ENCODE results near the gene MRPS17. TPM values are rescaled to one million over a fixed set of nuclear protein-coding genes. Genes with fewer than 3 reads are reported as not detected.

The MRPS17 gene
- total RNA-seq, 4 donors from 2014 or later: 14.0 to 38.3 (median 22.0) TPM

DNA sequence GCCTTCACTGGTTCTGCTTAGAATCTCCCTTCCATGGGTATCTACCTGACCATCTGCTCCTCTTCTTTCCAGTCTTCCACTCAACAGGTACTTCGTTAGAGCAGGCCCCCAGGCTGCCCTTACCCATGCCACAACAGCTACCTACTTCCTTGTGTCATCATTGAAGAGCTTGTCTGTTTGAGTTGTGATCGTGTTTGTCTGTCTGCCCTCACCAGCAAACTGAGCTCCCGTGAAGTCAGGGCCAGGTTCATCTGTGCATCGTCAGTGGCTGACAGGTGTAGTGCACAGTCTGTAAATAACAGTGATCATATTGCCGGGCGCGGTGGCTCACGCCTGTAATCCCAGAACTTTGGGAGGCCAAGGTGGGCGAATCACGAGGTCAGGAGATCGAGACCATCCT, 17.7 kb downstream of the MRPS17 start:
- in situ Hi-C loops (cut with MboI; ENCODE audit: low sequenced_read_pairs in 4 of 4) (loop anchor here in 2 of 4 donors (25.0 kb wide), 2 partner anchors 93 to 332 kb away; partner anchors contain the start of genes CCT6A (in 1 of the 2), PSPH (in 1 of the 2) and SUMF2 (in 1 of the 2)), intact Hi-C loops (cut with DNase I; ENCODE audit: low total_unique reads) (loop anchor here (10.0 kb wide), 1 partner anchor 395 kb away; the partner anchor contains the start of gene VOPP1)
- TF ChIP-seq, protein P1, sequence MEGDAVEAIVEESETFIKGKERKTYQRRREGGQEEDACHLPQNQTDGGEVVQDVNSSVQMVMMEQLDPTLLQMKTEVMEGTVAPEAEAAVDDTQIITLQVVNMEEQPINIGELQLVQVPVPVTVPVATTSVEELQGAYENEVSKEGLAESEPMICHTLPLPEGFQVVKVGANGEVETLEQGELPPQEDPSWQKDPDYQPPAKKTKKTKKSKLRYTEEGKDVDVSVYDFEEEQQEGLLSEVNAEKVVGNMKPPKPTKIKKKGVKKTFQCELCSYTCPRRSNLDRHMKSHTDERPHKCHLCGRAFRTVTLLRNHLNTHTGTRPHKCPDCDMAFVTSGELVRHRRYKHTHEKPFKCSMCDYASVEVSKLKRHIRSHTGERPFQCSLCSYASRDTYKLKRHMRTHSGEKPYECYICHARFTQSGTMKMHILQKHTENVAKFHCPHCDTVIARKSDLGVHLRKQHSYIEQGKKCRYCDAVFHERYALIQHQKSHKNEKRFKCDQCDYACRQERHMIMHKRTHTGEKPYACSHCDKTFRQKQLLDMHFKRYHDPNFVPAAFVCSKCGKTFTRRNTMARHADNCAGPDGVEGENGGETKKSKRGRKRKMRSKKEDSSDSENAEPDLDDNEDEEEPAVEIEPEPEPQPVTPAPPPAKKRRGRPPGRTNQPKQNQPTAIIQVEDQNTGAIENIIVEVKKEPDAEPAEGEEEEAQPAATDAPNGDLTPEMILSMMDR (IDR thresholded peaks at IDR 0.05 in 4 of 5, conservative IDR thresholded peaks at IDR 0.05 in 1 of 5): no peak
- peak; percentile 32 to 64 for TF ChIP-seq POLR2A (IDR thresholded peaks at IDR 0.05)
- H3K36me3 ChIP-seq: no peaks in the 10 kb centered on the region
- no peaks in the 10 kb centered on the region for H3K9me3 ChIP-seq
- H3K4me3 ChIP-seq: no peak overlapping the region
- peak overlapping the region; percentile 96 to 98 (median 97) for H3K27ac ChIP-seq
- no peaks in the 10 kb centered on the region for H3K27me3 ChIP-seq
- H3K4me1 ChIP-seq: peaks cover 74 to 84% of the 10 kb centered on the region in 2 donors
- peak; percentile 46 to 68 for DNase-seq
- no peak for ATAC-seq

DNA sequence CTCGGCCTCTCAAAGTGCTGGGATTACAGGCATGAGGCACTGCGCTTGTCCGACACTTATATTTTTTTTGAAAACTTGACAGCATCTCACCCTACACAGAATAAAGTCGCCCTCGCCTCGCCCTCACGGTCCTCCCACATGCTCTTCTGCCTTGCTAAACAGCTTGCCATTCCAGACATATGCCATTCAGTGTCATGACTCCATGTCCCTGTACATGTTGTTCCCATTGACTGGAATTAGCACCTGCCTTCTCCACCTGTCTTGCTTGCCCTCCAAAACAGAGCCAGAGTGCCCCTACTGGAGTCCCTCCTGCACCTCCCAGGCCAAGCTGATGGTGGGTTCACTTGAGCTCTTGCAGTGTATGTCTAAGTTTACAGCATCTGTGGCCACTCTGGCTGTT, 18.9 kb downstream of the MRPS17 start:
- Histone ChIP-seq H3K4me3 (peak overlapping the region in 2 of 4 donors; percentile 38 to 40), H3K27ac (peak overlapping the region; percentile 96 to 98 (median 97)), H3K36me3 (no peaks in the 10 kb centered on the region), H3K27me3 (no peaks in the 10 kb centered on the region), H3K9me3 (no peaks in the 10 kb centered on the region), H3K4me1 (peaks cover 74 to 91% of the 10 kb centered on the region in 2 donors)
- intact Hi-C loops (cut with DNase I; ENCODE audit: low total_unique reads): loop anchor here (2.0 to 5.0 kb wide), 2 partner anchors 112 to 418 kb away; no protein-coding TSS in a partner anchor
- TF ChIP-seq, protein P1 (IDR thresholded peaks at IDR 0.05 in 4 of 5, conservative IDR thresholded peaks at IDR 0.05 in 1 of 5): no peak
- no peak for TF ChIP-seq POLR2A (IDR thresholded peaks at IDR 0.05)
- peak; percentile 68 to 72 for ATAC-seq
- DNase-seq: peak; percentile 76 to 89
- in situ Hi-C loops (cut with MboI; ENCODE audit: low sequenced_read_pairs in 4 of 4): loop anchor here in 2 of 4 donors (10.0 to 25.0 kb wide), 3 partner anchors 92 to 333 kb away; partner anchors contain the start of genes CCT6A (in 1 of the 2), PSPH (in 1 of the 2) and SUMF2 (in 1 of the 2)

DNA sequence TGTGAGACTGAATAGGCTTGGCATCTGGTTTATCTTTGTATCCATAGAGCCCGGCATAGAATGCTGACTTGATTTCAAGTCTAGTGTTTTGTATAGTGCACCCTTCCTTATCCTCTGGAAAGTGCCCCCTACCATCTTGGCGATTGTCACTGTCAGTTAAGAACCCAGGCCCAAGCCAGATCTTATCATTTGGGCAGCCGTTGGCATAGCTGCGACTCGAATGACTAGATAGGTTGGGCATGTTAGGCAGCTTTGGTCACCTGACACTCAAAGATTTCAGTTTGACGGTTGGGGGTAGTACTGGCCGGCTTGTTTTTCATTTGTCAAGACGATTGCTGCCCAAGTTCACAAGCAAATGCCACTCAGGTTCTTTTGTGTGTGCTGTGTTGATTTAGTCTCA, 19.3 kb downstream of the MRPS17 start:
- peak; percentile 65 to 72 for ATAC-seq

DNA sequence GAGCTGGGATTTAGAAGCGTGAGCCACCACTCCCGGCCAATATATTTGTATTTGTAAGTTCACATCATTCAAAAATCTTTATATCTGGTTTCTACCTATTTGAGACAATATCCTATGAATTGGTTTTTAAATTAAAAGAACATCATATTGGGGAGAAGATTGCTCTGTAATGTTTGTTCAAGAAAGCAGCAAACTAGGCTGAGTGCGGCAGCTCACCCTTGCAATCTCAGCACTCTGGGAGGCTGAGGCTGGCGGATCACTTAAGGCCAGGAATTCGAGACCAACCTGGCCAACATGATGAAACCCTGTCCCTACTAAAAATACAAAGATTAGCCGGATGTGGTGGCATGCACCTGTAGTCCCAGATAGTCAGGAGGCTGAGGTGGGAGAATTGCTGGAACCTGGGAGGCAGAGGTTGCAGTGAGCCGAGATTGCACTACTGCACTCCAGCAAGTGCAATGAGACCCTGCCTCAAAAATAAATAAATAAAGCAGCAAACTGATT, 22.1 kb downstream of the MRPS17 start:
- Histone ChIP-seq H3K4me3 (no peak overlapping the region), H3K36me3 (peaks cover 0 to 8% of the 10 kb centered on the region in 2 donors), H3K4me1 (peaks cover 67 to 85% of the 10 kb centered on the region in 2 donors), H3K27ac (peak overlapping the region; percentile 96 to 98 (median 97)), H3K27me3 (no peaks in the 10 kb centered on the region), H3K9me3 (no peaks in the 10 kb centered on the region)
- intact Hi-C loops (cut with DNase I; ENCODE audit: low total_unique reads) (loop anchor here (5.0 kb wide), 1 partner anchor 421 kb away; no protein-coding TSS in a partner anchor), in situ Hi-C loops (cut with MboI; ENCODE audit: low sequenced_read_pairs in 4 of 4) (loop anchor here in 2 of 4 donors (10.0 to 25.0 kb wide), 3 partner anchors 89 to 336 kb away; partner anchors contain the start of genes CCT6A (in 1 of the 2), PSPH (in 1 of the 2) and SUMF2 (in 1 of the 2))
- DNase-seq (peak; percentile 64 to 76), ATAC-seq (peak in 1 of 2 donors; percentile 6)
- TF ChIP-seq, protein P1 (IDR thresholded peaks at IDR 0.05 in 4 of 5, conservative IDR thresholded peaks at IDR 0.05 in 1 of 5): no peak
- peak; percentile 60 to 91 for TF ChIP-seq POLR2A (IDR thresholded peaks at IDR 0.05)

More for the DNA sequence above, 19.3 kb downstream of the MRPS17 start:
- no peaks in the 10 kb centered on the region for H3K36me3 ChIP-seq
- H3K27me3 ChIP-seq: no peaks in the 10 kb centered on the region
- peak; percentile 53 to 73 for TF ChIP-seq POLR2A (IDR thresholded peaks at IDR 0.05)
- TF ChIP-seq, protein P1 (IDR thresholded peaks at IDR 0.05 in 4 of 5, conservative IDR thresholded peaks at IDR 0.05 in 1 of 5): no peak
- H3K4me1 ChIP-seq: peaks cover 72 to 91% of the 10 kb centered on the region in 2 donors
- intact Hi-C loops (cut with DNase I; ENCODE audit: low total_unique reads): loop anchor here (2.0 to 5.0 kb wide), 2 partner anchors 112 to 419 kb away; no protein-coding TSS in a partner anchor
- DNase-seq: peak; percentile 62 to 83
- H3K9me3 ChIP-seq: no peaks in the 10 kb centered on the region
- peak overlapping the region; percentile 21 to 40 (median 34) for H3K4me3 ChIP-seq
- H3K27ac ChIP-seq: peak overlapping the region; percentile 96 to 98 (median 97)
- in situ Hi-C loops (cut with MboI; ENCODE audit: low sequenced_read_pairs in 4 of 4): loop anchor here in 2 of 4 donors (10.0 to 25.0 kb wide), 3 partner anchors 91 to 334 kb away; partner anchors contain the start of genes CCT6A (in 1 of the 2), PSPH (in 1 of the 2) and SUMF2 (in 1 of the 2)
